Uterine smooth muscle cell (primary cell): ENCODE results near the gene GOLGA8G. TPM values are rescaled to one million over a fixed set of nuclear protein-coding genes. Genes with fewer than 3 reads are reported as not detected.

Experiments
- total RNA-seq: library from RNA; depleted of rRNA; stranded (reverse); fragments of >200 nt; gene quantifications from 2 replicates; pipeline ENCODE4 v1.2.3, GENCODE V29; 2014

GOLGA8G gene, protein sequence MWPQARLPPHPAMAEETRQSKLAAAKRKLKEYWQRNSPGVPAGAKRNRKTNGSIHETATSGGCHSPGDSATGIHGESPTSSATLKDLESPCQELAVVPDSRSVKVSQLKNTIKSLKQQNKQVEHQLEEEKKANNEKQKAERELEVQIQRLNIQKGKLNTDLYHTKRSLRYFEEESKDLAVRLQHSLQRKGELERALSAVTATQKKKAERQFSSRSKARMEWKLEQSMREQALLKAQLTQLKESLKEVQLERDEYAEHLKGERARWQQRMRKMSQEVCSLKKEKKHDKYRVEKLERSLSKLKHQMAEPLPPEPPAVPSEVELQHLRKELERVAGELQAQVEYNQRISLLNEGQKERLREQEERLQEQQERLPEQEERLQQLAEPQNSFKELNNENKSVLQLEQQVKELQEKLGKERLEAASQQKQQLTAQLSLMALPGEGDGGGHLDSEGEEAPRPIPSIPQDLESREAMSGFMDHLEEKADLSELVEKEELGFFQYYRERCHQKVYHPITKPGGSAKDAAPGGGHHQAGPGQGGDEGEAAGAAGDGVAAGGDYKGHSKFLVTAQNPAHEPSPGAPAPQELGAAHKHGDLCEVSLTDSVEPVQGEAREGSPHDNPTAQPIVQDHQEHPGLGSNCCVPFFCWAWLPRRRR
- total RNA-seq = not detected in 2 replicates

GRCh38 chr15:28532954-28533353 is at the start of gene GOLGA8G:
Gene GOLGA8G, minus strand, starts transcription at chr15:28532971. Its CDS starts 62 bp downstream, at chr15:28532909.

GRCh38 chr15:28553268-28553667 is 20.5 kb upstream of the GOLGA8G start, which contains the start of gene GOLGA6L25:
Gene GOLGA6L25, plus strand, starts transcription at chr15:28553568. Its CDS starts 61 bp downstream, at chr15:28553629.

Other genes starting within 250 kb of the GOLGA8G start
- 47.4 and 51.0 TPM in 2 replicates for gene HERC2, start 210.8 kb downstream of the GOLGA8G start, total RNA-seq
- not detected in 2 replicates for gene GOLGA6L24, start 174.9 kb downstream of the GOLGA8G start, total RNA-seq
- not detected in 2 replicates for gene GOLGA8F, start 154.3 kb downstream of the GOLGA8G start, total RNA-seq
- gene GOLGA6L25, start 20.6 kb upstream of the GOLGA8G start, total RNA-seq = not detected in 2 replicates
- gene GOLGA8M, start 179.4 kb upstream of the GOLGA8G start, total RNA-seq = 0.44 and 2.5 TPM in 2 replicates